ENCODE data around the gene DPP6. TPM values are rescaled to one million over a fixed set of nuclear protein-coding genes. Genes with fewer than 3 reads are reported as not detected.

DPP6 gene
- total RNA-seq, 1 donor from 2014 or later = 1.4 TPM

GRCh38 chr7:154171422-154171821 is 119.2 kb downstream of the DPP6 start:
- H3K4me3 Mint-ChIP-seq (ENCODE audit: unreplicated experiment) = no peak overlapping the region
- no peaks in the 10 kb centered on the region for H3K27me3 Mint-ChIP-seq (ENCODE audit: unreplicated experiment)
- no peak overlapping the region for H3K27ac Mint-ChIP-seq (ENCODE audit: unreplicated experiment)
- no peak for TF ChIP-seq CTCF (IDR thresholded peaks at IDR 0.05; ENCODE audit: unreplicated experiment)
- no peak for DNase-seq (ENCODE audit: low spot score)
- no peaks in the 10 kb centered on the region for H3K9me3 Mint-ChIP-seq (ENCODE audit: unreplicated experiment)
- peaks cover 5% of the 10 kb centered on the region for H3K4me1 Mint-ChIP-seq (ENCODE audit: unreplicated experiment)
- H3K36me3 Mint-ChIP-seq (ENCODE audit: low read depth, unreplicated experiment) = no peaks in the 10 kb centered on the region

- TF ChIP-seq CTCF (IDR thresholded peaks at IDR 0.05; ENCODE audit: unreplicated experiment) = no peak
- no peak for DNase-seq (ENCODE audit: low spot score)
- H3K9me3 Mint-ChIP-seq (ENCODE audit: unreplicated experiment) = no peaks in the 10 kb centered on the region
- no peaks in the 10 kb centered on the region for H3K36me3 Mint-ChIP-seq (ENCODE audit: low read depth, unreplicated experiment)
- no peaks in the 10 kb centered on the region for H3K27me3 Mint-ChIP-seq (ENCODE audit: unreplicated experiment)
- H3K4me3 Mint-ChIP-seq (ENCODE audit: unreplicated experiment) = no peak overlapping the region
- no peak overlapping the region for H3K27ac Mint-ChIP-seq (ENCODE audit: unreplicated experiment)
- H3K4me1 Mint-ChIP-seq (ENCODE audit: unreplicated experiment) = peaks cover 5% of the 10 kb centered on the region
These were observed 120.0 kb downstream of the DPP6 start for GRCh38 chr7:154172236-154172635.

GRCh38 chr7:154177584-154177983 is 125.4 kb downstream of the DPP6 start:
- H3K9me3 Mint-ChIP-seq (ENCODE audit: unreplicated experiment) = no peaks in the 10 kb centered on the region

GRCh38 chr7:154178895-154179294 is 126.7 kb downstream of the DPP6 start:
- no peak overlapping the region for H3K27ac Mint-ChIP-seq (ENCODE audit: unreplicated experiment)
- no peaks in the 10 kb centered on the region for H3K9me3 Mint-ChIP-seq (ENCODE audit: unreplicated experiment)
- no peak for DNase-seq (ENCODE audit: low spot score)
- peaks cover 3% of the 10 kb centered on the region for H3K27me3 Mint-ChIP-seq (ENCODE audit: unreplicated experiment)
- no peaks in the 10 kb centered on the region for H3K36me3 Mint-ChIP-seq (ENCODE audit: low read depth, unreplicated experiment)
- TF ChIP-seq CTCF (IDR thresholded peaks at IDR 0.05; ENCODE audit: unreplicated experiment) = no peak
- H3K4me1 Mint-ChIP-seq (ENCODE audit: unreplicated experiment) = peaks cover 12% of the 10 kb centered on the region
- H3K4me3 Mint-ChIP-seq (ENCODE audit: unreplicated experiment) = no peak overlapping the region

More at GRCh38 chr7:154177584-154177983, 125.4 kb downstream of the DPP6 start:
- no peak for TF ChIP-seq CTCF (IDR thresholded peaks at IDR 0.05; ENCODE audit: unreplicated experiment)
- Mint-ChIP-seq H3K36me3 (ENCODE audit: low read depth, unreplicated experiment) (no peaks in the 10 kb centered on the region), H3K27me3 (ENCODE audit: unreplicated experiment) (peaks cover 3% of the 10 kb centered on the region), H3K27ac (ENCODE audit: unreplicated experiment) (no peak overlapping the region), H3K4me3 (ENCODE audit: unreplicated experiment) (no peak overlapping the region), H3K4me1 (ENCODE audit: unreplicated experiment) (no peaks in the 10 kb centered on the region)
- DNase-seq (ENCODE audit: low spot score) = no peak

- H3K27me3 Mint-ChIP-seq (ENCODE audit: unreplicated experiment) = peaks cover 3% of the 10 kb centered on the region
These were observed 131.3 kb downstream of the DPP6 start for GRCh38 chr7:154183482-154183881.

More at GRCh38 chr7:154183482-154183881, 131.3 kb downstream of the DPP6 start:
- Mint-ChIP-seq H3K4me1 (ENCODE audit: unreplicated experiment) (peaks cover 15% of the 10 kb centered on the region), H3K9me3 (ENCODE audit: unreplicated experiment) (no peaks in the 10 kb centered on the region), H3K4me3 (ENCODE audit: unreplicated experiment) (no peak overlapping the region), H3K36me3 (ENCODE audit: low read depth, unreplicated experiment) (no peaks in the 10 kb centered on the region), H3K27ac (ENCODE audit: unreplicated experiment) (no peak overlapping the region)
- DNase-seq (ENCODE audit: low spot score) = no peak
- TF ChIP-seq CTCF (IDR thresholded peaks at IDR 0.05; ENCODE audit: unreplicated experiment) = no peak
